ENCODE data around the gene PKIG.

PKIG gene

GRCh38 chr20:44662261-44662660, 79.9 kb downstream of the PKIG start:
- DNase-seq (ENCODE audit: low read depth in 2 of 2), result no peak

GRCh38 chr20:44664131-44664530, 81.8 kb downstream of the PKIG start:
- no peak for DNase-seq (ENCODE audit: low read depth in 2 of 2)

- no peak for DNase-seq (ENCODE audit: low read depth in 2 of 2)
Observed at GRCh38 chr20:44666066-44666465, 83.7 kb downstream of the PKIG start.

Data from fibroblast of skin of left biceps (primary cell).